Endothelial cell of umbilical vein (primary cell): ENCODE data around the gene TNFRSF1B. TPM values are rescaled to one million over a fixed set of nuclear protein-coding genes. Genes with fewer than 3 reads are reported as not detected.

Experiments
- BruUV-seq: library from RNA; stranded (reverse); fragments of 400-500 nt; replicated peaks from 2 replicates; lab custom pipeline; 2021; lab: Mats Ljungman, UMichigan
- CTCF ChIA-PET: fragments of 300-600, 350-600 bp; sonication (Branson Sonifier 250); formaldehyde crosslinking; loops from one replicate; lab custom pipeline; 2021; ENCODE audit warnings: antibody characterized with exemption, inconsistent platforms; lab: Charles Lee
- POLR2A ChIA-PET: fragments of 300-600, 350-600 bp; sonication (Branson Sonifier 250); formaldehyde crosslinking; loops from one replicate; lab custom pipeline; 2021; ENCODE audit warnings: antibody characterized with exemption, inconsistent platforms; lab: Charles Lee
- DNase-seq: peaks from one replicate; pipeline ENCODE4 v3.0.0-alpha.2; 2011; ENCODE audit warnings: low read depth, low spot score
- FAIRE-seq: peaks from 2 replicates; lab custom pipeline; 2011; peaks lifted over from hg19 to GRCh38; lab: Jason Lieb, UNC
- H2AFZ ChIP-seq: 2 replicates; pipeline ENCODE4 v1.6.0; 2012; ENCODE audit warnings: low read depth, low read length, control low read depth, inconsistent platforms
- H3K27ac ChIP-seq: 2 replicates; pipeline ENCODE4 v1.5.1; 2011; ENCODE audit warnings: low read depth, mild to moderate bottlenecking, control low read depth, low read length, moderate library complexity; ENCODE audit not compliant: insufficient read depth
- H3K27me3 ChIP-seq, 2 experiments: 2 replicates each; pipeline versions ENCODE4 v1.6.0 to v1.6.1; 2011; ENCODE audit warnings: low read length in 2 of 2, mixed read lengths in 1 of 2; ENCODE audit not compliant: control insufficient read depth in 2 of 2, insufficient read depth in 2 of 2
- H3K36me3 ChIP-seq, 2 experiments: 2 replicates in 1 of 2; 3 replicates in 1 of 2; pipeline ENCODE4 v1.5.1; 2011; ENCODE audit warnings: low read length in 2 of 2, mild to moderate bottlenecking in 1 of 2, moderate library complexity in 1 of 2; ENCODE audit not compliant: control insufficient read depth in 2 of 2, insufficient read depth in 2 of 2; ENCODE audit errors: extremely low read depth in 1 of 2
- H3K4me1 ChIP-seq: 3 replicates; pipeline ENCODE4 v1.5.1; 2011; ENCODE audit warnings: mild to moderate bottlenecking, low read length; ENCODE audit not compliant: control insufficient read depth, insufficient read depth; ENCODE audit errors: extremely low read depth
- H3K4me2 ChIP-seq: 2 replicates; pipeline ENCODE4 v1.6.1; 2011; ENCODE audit warnings: low read length, control low read depth, mixed read lengths; ENCODE audit not compliant: insufficient read depth
- H3K4me3 ChIP-seq, 3 experiments: fragments of 200-600 bp in 1 of 3; sonication (generic), shearing (Covaris generic) in 1 of 3; replicated peaks in 1 of 3; 2 replicates each; pipeline ENCODE4 v1.5.1; 2011 to 2016; ENCODE audit warnings: control low read depth in 3 of 3, low read length in 3 of 3, mild to moderate bottlenecking in 2 of 3, inconsistent platforms in 1 of 3, low read depth in 1 of 3, moderate library complexity in 1 of 3; ENCODE audit not compliant: insufficient read depth in 1 of 3
- H3K79me2 ChIP-seq: 2 replicates; pipeline ENCODE4 v1.6.0; 2012; ENCODE audit warnings: low read length, inconsistent platforms; ENCODE audit not compliant: control insufficient read depth, insufficient read depth
- H3K9ac ChIP-seq: replicated peaks from 2 replicates; pipeline ENCODE3; 2011; ENCODE audit warnings: low read length, control low read depth; ENCODE audit not compliant: insufficient read depth; ENCODE audit errors: extremely low read depth
- H3K9me1 ChIP-seq: replicated peaks from 3 replicates; pipeline ENCODE4 v1.6.0; 2011; ENCODE audit warnings: mild to moderate bottlenecking, low read length; ENCODE audit not compliant: control insufficient read depth, insufficient read depth; ENCODE audit errors: extremely low read depth
- H3K9me3 ChIP-seq: replicated peaks from 2 replicates; pipeline ENCODE4 v1.5.1; 2012; ENCODE audit warnings: low read length, inconsistent platforms; ENCODE audit not compliant: control insufficient read depth, insufficient read depth
- H4K20me1 ChIP-seq: replicated peaks from 2 replicates; pipeline ENCODE3; 2011; ENCODE audit warnings: mild to moderate bottlenecking, low read length; ENCODE audit not compliant: control insufficient read depth, insufficient read depth; ENCODE audit errors: extremely low read depth
- CTCF ChIP-seq, 2 donors: IDR thresholded peaks; 1 replicate in 1 of 2; 2 replicates in 1 of 2; pipeline ENCODE4 v1.5.1; 2011; ENCODE audit warnings: low read length in 2 of 2, mild to moderate bottlenecking in 2 of 2, moderate library complexity in 2 of 2, control low read depth in 1 of 2, inconsistent platforms in 1 of 2, low read depth in 1 of 2; ENCODE audit not compliant: insufficient read depth in 1 of 2; ENCODE audit errors: extremely low read depth in 1 of 2
- EZH2 ChIP-seq: IDR thresholded peaks from 2 replicates; pipeline ENCODE4 v1.6.1; 2012; ENCODE audit warnings: borderline replicate concordance, low read depth, mild to moderate bottlenecking, moderate library complexity, low read length, inconsistent platforms; ENCODE audit not compliant: severe bottlenecking
- FOS ChIP-seq: IDR thresholded peaks from 2 replicates; pipeline ENCODE4 v1.6.1; 2011; ENCODE audit warnings: mild to moderate bottlenecking, low read length, moderate library complexity, borderline replicate concordance; ENCODE audit not compliant: insufficient read depth
- GATA2 ChIP-seq: IDR thresholded peaks from 2 replicates; pipeline ENCODE4 v1.7.0; 2011; ENCODE audit warnings: low read depth, mild to moderate bottlenecking, moderate library complexity, mixed read lengths, low read length; ENCODE audit not compliant: insufficient read length, insufficient read depth
- JUN ChIP-seq: IDR thresholded peaks from 2 replicates; pipeline ENCODE4 v1.6.1; 2011; ENCODE audit warnings: borderline replicate concordance, low read depth; ENCODE audit not compliant: insufficient read length, insufficient read depth
- MAX ChIP-seq: IDR thresholded peaks from 2 replicates; pipeline ENCODE4 v1.6.1; 2011; ENCODE audit not compliant: insufficient read depth, insufficient read length
- MYC ChIP-seq: IDR thresholded peaks from one replicate; pipeline ENCODE4 v1.6.1; 2011; ENCODE audit warnings: mild to moderate bottlenecking, low read depth, low read length
- POLR2A ChIP-seq: IDR thresholded peaks from 2 replicates; pipeline ENCODE4 v1.6.1; 2012; ENCODE audit warnings: low read depth, mild to moderate bottlenecking, control low read depth, low read length
- POLR2AphosphoS5 ChIP-seq: IDR thresholded peaks from 2 replicates; pipeline ENCODE4 v1.6.1; 2012; ENCODE audit warnings: low read depth, mild to moderate bottlenecking, control low read depth, low read length, moderate library complexity; ENCODE audit not compliant: insufficient read depth
- dilution Hi-C: fragments of 300-500 bp; cut with MboI; formaldehyde crosslinking; loops from one replicate; pipeline ENCODE4 v1.15.0; 2019; ENCODE audit warnings: low sequenced_read_pairs; ENCODE audit not compliant: extremely low pct_ligation_motif_present
- intact Hi-C: fragments of 100-400 bp; cut with micrococcal nuclease; formaldehyde crosslinking; loops from one replicate; pipeline ENCODE4 v1.10.0; 2022
- polyA plus RNA-seq, 4 experiments: library from polyadenylated mRNA; depleted of rRNA in 3 of 4; stranded (reverse) in 3 of 4; unstranded in 1 of 4; fragments of >200 nt; gene quantifications; 2 replicates each; pipeline versions ENCODE4 v1.2.1 to v1.2.3, GENCODE V29; 2011 to 2012; ENCODE audit warnings: missing spikeins in 1 of 4
- total RNA-seq: library from RNA; stranded (reverse); gene quantifications from 2 replicates; pipeline ENCODE4 v1.2.3, GENCODE V29; 2021

The TNFRSF1B gene
- total and polyA plus RNA-seq, 2 donors (not counting 3 experiments of a cell fraction or from before 2014, with no cell fraction given), result 53.6 to 65.9 TPM

DNA sequence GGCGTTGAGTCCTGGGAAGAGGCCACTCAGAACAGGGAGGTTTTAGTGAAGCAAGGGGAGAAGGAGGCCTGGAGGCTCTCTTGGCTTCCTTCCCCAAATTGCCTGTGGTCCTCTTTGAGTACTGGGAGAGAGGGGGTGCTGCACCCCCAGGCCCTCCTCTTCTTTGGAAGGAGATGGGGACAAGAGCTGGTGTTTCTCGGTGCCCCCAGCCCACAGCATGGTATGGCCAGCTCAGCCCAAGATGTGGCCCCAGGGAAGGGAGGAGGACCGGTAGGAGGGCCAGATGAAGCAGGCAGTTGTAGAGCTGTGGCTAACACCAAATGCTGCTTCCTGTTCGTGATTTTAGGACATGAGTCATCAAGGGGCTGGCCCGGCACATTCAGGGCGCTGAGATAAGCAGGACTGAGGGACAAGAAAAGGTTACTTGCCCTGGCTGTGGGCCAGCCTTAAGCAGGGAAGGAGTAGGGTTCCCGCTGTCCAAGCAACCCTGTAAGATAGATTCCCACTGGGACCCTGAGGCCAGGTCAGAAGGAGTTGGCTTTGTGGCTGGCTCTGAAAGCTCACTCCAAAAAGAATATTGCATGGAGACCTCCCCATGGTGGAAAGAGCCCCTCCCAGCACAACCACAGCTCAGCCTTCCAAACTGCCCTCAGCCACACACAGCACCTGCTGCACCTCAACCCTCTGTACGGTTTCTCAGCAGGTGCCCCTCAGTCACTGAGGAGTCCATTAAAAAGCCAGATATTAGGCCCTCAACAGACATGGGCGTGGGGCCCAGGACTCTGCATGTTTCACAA, 4.9 kb upstream of the TNFRSF1B start:
- DNase-seq (peak; percentile 96), FAIRE-seq (peak; percentile 100)
- Histone ChIP-seq H2AFZ (peak overlapping the region; percentile 35), H3K9me1 (no peaks in the 10 kb centered on the region), H3K36me3 (no peaks in the 10 kb centered on the region), H3K4me2 (peak overlapping the region; percentile 13), H3K4me1 (peaks cover 23% of the 10 kb centered on the region), H3K4me3 (no peak overlapping the region), H3K9ac (peak overlapping the region; percentile 15), H3K9me3 (no peaks in the 10 kb centered on the region), H3K79me2 (no peaks in the 10 kb centered on the region), H3K27me3 (no peaks in the 10 kb centered on the region), H4K20me1 (no peaks in the 10 kb centered on the region), H3K27ac (peak overlapping the region; percentile 59)
- intact Hi-C loops (loop anchor here (1.0 to 2.0 kb wide), 5 partner anchors 9 to 29 kb away; no protein-coding TSS in a partner anchor), dilution Hi-C loops (no loop called here)
- ChIA-PET CTCF (interaction anchor here (0.8 to 3.3 kb wide), 8 partner anchors 9 to 47 kb away, joined by 3 to 16 read pairs (median 6); no protein-coding TSS in a partner anchor), POLR2A (interaction anchor here (0.6 to 1.0 kb wide), 3 partner anchors 21 to 254 kb away, joined by 3 to 5 read pairs (median 4); no protein-coding TSS in a partner anchor)
- TF ChIP-seq EZH2, result no peak
- no peak for TF ChIP-seq MAX
- TF ChIP-seq FOS, result peak; percentile 92
- TF ChIP-seq GATA2, result peak; percentile 91
- no peak for TF ChIP-seq CTCF (IDR thresholded peaks at IDR 0.05; ENCODE audit: extremely low read depth in 1 of 2, insufficient read depth in 1 of 2, low read depth in 1 of 2, low read length in 2 of 2)
- peak; percentile 89 for TF ChIP-seq POLR2AphosphoS5
- peak; percentile 93 for TF ChIP-seq JUN
- no peak for TF ChIP-seq MYC
- TF ChIP-seq POLR2A, result no peak
- no TSS peak for BruUV-seq
